ENCODE measurements around the gene RABGAP1L.

- no peak for TF ChIP-seq ATF3 (IDR thresholded peaks at IDR 0.05; ENCODE audit: insufficient read depth, low read depth, low read length)
- TF ChIP-seq CEBPB (IDR thresholded peaks at IDR 0.05; ENCODE audit: low read depth, low read length): no peak
- TF ChIP-seq, protein P1, sequence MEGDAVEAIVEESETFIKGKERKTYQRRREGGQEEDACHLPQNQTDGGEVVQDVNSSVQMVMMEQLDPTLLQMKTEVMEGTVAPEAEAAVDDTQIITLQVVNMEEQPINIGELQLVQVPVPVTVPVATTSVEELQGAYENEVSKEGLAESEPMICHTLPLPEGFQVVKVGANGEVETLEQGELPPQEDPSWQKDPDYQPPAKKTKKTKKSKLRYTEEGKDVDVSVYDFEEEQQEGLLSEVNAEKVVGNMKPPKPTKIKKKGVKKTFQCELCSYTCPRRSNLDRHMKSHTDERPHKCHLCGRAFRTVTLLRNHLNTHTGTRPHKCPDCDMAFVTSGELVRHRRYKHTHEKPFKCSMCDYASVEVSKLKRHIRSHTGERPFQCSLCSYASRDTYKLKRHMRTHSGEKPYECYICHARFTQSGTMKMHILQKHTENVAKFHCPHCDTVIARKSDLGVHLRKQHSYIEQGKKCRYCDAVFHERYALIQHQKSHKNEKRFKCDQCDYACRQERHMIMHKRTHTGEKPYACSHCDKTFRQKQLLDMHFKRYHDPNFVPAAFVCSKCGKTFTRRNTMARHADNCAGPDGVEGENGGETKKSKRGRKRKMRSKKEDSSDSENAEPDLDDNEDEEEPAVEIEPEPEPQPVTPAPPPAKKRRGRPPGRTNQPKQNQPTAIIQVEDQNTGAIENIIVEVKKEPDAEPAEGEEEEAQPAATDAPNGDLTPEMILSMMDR (IDR thresholded peaks at IDR 0.05; ENCODE audit: control extremely low read depth in 1 of 3, insufficient read depth in 1 of 3, low read depth in 1 of 3, low read length in 3 of 3): no peak
- no peak for TF ChIP-seq ATF2 (IDR thresholded peaks at IDR 0.05; ENCODE audit: low read length)
- no peak for TF ChIP-seq SIRT6 (IDR thresholded peaks at IDR 0.05; ENCODE audit: low read length)
- TF ChIP-seq RFX5 (IDR thresholded peaks at IDR 0.05; ENCODE audit: borderline replicate concordance, low read depth, low read length): no peak
- no peak for TF ChIP-seq RAD21 (IDR thresholded peaks at IDR 0.05 in 1 of 2, conservative IDR thresholded peaks at IDR 0.05 in 1 of 2; ENCODE audit: low read depth in 2 of 2, low read length in 2 of 2)
- TF ChIP-seq KDM5A (IDR thresholded peaks at IDR 0.05; ENCODE audit: low read length): no peak
- TF ChIP-seq, protein P2, sequence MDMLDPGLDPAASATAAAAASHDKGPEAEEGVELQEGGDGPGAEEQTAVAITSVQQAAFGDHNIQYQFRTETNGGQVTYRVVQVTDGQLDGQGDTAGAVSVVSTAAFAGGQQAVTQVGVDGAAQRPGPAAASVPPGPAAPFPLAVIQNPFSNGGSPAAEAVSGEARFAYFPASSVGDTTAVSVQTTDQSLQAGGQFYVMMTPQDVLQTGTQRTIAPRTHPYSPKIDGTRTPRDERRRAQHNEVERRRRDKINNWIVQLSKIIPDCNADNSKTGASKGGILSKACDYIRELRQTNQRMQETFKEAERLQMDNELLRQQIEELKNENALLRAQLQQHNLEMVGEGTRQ (IDR thresholded peaks at IDR 0.05; ENCODE audit: low read length): no peak
- TF ChIP-seq EP300 (IDR thresholded peaks at IDR 0.05; ENCODE audit: borderline replicate concordance in 1 of 2, low read depth in 2 of 2, low read length in 2 of 2): no peak
- TF ChIP-seq MAFK (IDR thresholded peaks at IDR 0.05; ENCODE audit: low read depth, low read length): no peak
- TF ChIP-seq SIN3A (conservative IDR thresholded peaks at IDR 0.05 in 1 of 2, IDR thresholded peaks at IDR 0.05 in 1 of 2; ENCODE audit: low read depth in 1 of 2, low read length in 2 of 2): no peak
These were observed 754.0 kb downstream of the RABGAP1L start for GRCh38 chr1:174913225-174913903.

All from H1 (cell line).